Astrocyte (in vitro differentiated cells and primary cell): ENCODE results near the gene OR1I1. TPM values are rescaled to one million over a fixed set of nuclear protein-coding genes. Genes with fewer than 3 reads are reported as not detected.

Experiments
- DNase-seq: peaks from one replicate; pipeline ENCODE4 v3.0.0-alpha.2; 2010; ENCODE audit warnings: low read depth
- FAIRE-seq: peaks from 2 replicates; lab custom pipeline; 2011; peaks lifted over from hg19 to GRCh38; lab: Jason Lieb, UNC
- H2AFZ ChIP-seq: 2 replicates; pipeline ENCODE4 v1.6.0; 2012; ENCODE audit warnings: low read depth, low read length, inconsistent platforms
- H3K27ac ChIP-seq: 2 replicates; pipeline ENCODE4 v1.5.1; 2011; ENCODE audit warnings: low read depth, low read length, inconsistent platforms
- H3K27me3 ChIP-seq: 2 replicates; pipeline ENCODE4 v1.6.0; 2011; ENCODE audit warnings: low read length, inconsistent platforms; ENCODE audit not compliant: insufficient read depth
- H3K36me3 ChIP-seq: 2 replicates; pipeline ENCODE4 v1.5.1; 2011; ENCODE audit warnings: low read length, inconsistent platforms; ENCODE audit not compliant: insufficient read depth
- H3K4me1 ChIP-seq: 2 replicates; pipeline ENCODE4 v1.5.1; 2011; ENCODE audit warnings: low read length, inconsistent platforms; ENCODE audit not compliant: insufficient read depth
- H3K4me2 ChIP-seq: 2 replicates; pipeline ENCODE4 v1.6.0; 2012; ENCODE audit warnings: low read length, inconsistent platforms
- H3K4me3 ChIP-seq: 2 replicates; pipeline ENCODE4 v1.5.1; 2011; ENCODE audit warnings: low read depth, mild to moderate bottlenecking, low read length, inconsistent platforms; ENCODE audit not compliant: insufficient read depth
- H3K79me2 ChIP-seq: 2 replicates; pipeline ENCODE4 v1.6.0; 2012; ENCODE audit warnings: mild to moderate bottlenecking, low read length, inconsistent platforms; ENCODE audit not compliant: insufficient read depth
- H3K9ac ChIP-seq: 2 replicates; pipeline ENCODE4 v1.6.0; 2012; ENCODE audit warnings: mild to moderate bottlenecking, low read length, inconsistent platforms
- H3K9me3 ChIP-seq: 2 replicates; pipeline ENCODE4 v1.5.1; 2012; ENCODE audit warnings: low read depth, mild to moderate bottlenecking, low read length, inconsistent platforms; ENCODE audit not compliant: insufficient read depth
- H4K20me1 ChIP-seq: 2 replicates; pipeline ENCODE4 v1.6.0; 2012; ENCODE audit warnings: low read length, inconsistent platforms; ENCODE audit not compliant: insufficient read depth
- H3K27ac Mint-ChIP-seq: one replicate; pipeline ENCODE4 v1.8.0; 2021; ENCODE audit warnings: mild to moderate bottlenecking, mixed read lengths; ENCODE audit not compliant: unreplicated experiment
- H3K27me3 Mint-ChIP-seq: one replicate; pipeline ENCODE4 v1.8.0; 2021; ENCODE audit warnings: low read depth, mixed read lengths; ENCODE audit not compliant: unreplicated experiment
- H3K36me3 Mint-ChIP-seq: one replicate; pipeline ENCODE4 v1.8.0; 2021; ENCODE audit warnings: low read depth, mixed read lengths; ENCODE audit not compliant: unreplicated experiment
- H3K4me1 Mint-ChIP-seq: one replicate; pipeline ENCODE4 v1.8.0; 2021; ENCODE audit warnings: low read depth, mixed read lengths; ENCODE audit not compliant: unreplicated experiment
- H3K4me3 Mint-ChIP-seq: one replicate; pipeline ENCODE4 v1.8.0; 2021; ENCODE audit warnings: mild to moderate bottlenecking, moderate library complexity, mixed read lengths; ENCODE audit not compliant: unreplicated experiment
- H3K9me3 Mint-ChIP-seq: one replicate; pipeline ENCODE4 v1.8.0; 2021; ENCODE audit warnings: mild to moderate bottlenecking, mixed read lengths; ENCODE audit not compliant: unreplicated experiment
- EZH2 ChIP-seq: IDR thresholded peaks from 2 replicates; pipeline ENCODE4 v1.6.1; 2012; ENCODE audit warnings: mild to moderate bottlenecking, low read length, inconsistent platforms; ENCODE audit not compliant: insufficient read depth
- total RNA-seq: library from RNA; stranded (reverse); gene quantifications from 2 replicates; pipeline ENCODE4 v1.2.1, GENCODE V29; 2021
- TF ChIP-seq, protein P1 (sequence below): IDR thresholded peaks from 2 replicates; pipeline ENCODE4 v1.5.1; 2011; ENCODE audit warnings: low read depth, mild to moderate bottlenecking, inconsistent platforms, low read length, moderate library complexity; ENCODE audit not compliant: insufficient read depth

OR1I1 gene
- total RNA-seq, 1 donor from 2014 or later, result not detected

DNA sequence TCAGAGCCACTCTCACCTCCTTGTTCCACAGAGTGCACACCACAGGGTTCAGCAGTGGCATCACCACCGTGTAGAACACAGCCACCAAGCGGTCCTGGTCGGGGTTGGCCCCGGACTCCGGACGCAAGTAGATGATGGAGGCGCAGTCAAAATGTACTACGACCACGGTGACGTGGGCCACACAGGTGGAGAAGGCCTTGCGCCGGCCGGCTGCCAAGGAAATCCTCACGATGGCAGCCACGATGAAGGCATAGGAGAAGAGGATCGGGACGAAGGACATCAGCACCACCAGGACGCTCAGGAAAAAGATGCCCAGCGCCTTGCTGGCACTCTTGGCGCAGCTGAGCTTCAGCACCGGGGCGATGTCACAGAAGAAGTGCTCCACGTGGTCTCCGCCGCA lies 59.1 kb downstream of the OR1I1 start:
- H3K9me3 ChIP-seq, result peaks cover 4% of the 10 kb centered on the region
- FAIRE-seq (no peak), DNase-seq (no peak)
- no peaks in the 10 kb centered on the region for H3K4me1 ChIP-seq
- Mint-ChIP-seq H3K36me3 (no peaks in the 10 kb centered on the region), H3K4me3 (no peak overlapping the region), H3K4me1 (peaks cover 5% of the 10 kb centered on the region), H3K9me3 (peaks cover 18% of the 10 kb centered on the region), H3K27ac (no peak overlapping the region), H3K27me3 (no peaks in the 10 kb centered on the region)
- H3K4me2 ChIP-seq, result no peak overlapping the region
- H3K36me3 ChIP-seq, result no peaks in the 10 kb centered on the region
- H3K9ac ChIP-seq, result no peak overlapping the region
- no peak for TF ChIP-seq EZH2
- TF ChIP-seq, protein P1, sequence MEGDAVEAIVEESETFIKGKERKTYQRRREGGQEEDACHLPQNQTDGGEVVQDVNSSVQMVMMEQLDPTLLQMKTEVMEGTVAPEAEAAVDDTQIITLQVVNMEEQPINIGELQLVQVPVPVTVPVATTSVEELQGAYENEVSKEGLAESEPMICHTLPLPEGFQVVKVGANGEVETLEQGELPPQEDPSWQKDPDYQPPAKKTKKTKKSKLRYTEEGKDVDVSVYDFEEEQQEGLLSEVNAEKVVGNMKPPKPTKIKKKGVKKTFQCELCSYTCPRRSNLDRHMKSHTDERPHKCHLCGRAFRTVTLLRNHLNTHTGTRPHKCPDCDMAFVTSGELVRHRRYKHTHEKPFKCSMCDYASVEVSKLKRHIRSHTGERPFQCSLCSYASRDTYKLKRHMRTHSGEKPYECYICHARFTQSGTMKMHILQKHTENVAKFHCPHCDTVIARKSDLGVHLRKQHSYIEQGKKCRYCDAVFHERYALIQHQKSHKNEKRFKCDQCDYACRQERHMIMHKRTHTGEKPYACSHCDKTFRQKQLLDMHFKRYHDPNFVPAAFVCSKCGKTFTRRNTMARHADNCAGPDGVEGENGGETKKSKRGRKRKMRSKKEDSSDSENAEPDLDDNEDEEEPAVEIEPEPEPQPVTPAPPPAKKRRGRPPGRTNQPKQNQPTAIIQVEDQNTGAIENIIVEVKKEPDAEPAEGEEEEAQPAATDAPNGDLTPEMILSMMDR, result no peak
- no peak overlapping the region for H3K27ac ChIP-seq
- no peaks in the 10 kb centered on the region for H3K27me3 ChIP-seq
- H3K79me2 ChIP-seq, result no peaks in the 10 kb centered on the region
- H4K20me1 ChIP-seq, result no peaks in the 10 kb centered on the region
- H3K4me3 ChIP-seq, result no peak overlapping the region
- no peak overlapping the region for H2AFZ ChIP-seq

DNA sequence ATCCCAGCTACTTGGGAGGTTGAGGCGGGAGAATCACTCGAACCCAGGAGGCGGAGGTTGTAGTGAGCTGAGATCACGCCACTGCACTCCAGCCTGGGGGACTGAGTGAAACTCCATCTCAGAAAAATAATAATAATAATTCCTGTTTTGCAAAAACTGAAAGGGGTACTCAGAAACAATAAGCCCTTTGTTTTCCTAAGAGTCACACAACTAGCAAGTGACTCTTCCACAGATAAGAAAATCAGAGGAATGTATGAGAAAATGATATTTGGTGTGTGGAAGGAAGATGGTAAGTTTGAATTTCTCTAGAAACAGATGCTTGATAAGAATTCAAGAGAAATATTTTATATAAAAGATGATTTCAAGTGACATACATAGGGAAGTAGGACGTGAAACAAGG lies 60.3 kb downstream of the OR1I1 start:
- Histone ChIP-seq H3K9me3 (peaks cover 4% of the 10 kb centered on the region), H3K79me2 (no peaks in the 10 kb centered on the region), H3K27ac (no peak overlapping the region), H3K36me3 (no peaks in the 10 kb centered on the region), H2AFZ (no peak overlapping the region), H4K20me1 (no peaks in the 10 kb centered on the region), H3K27me3 (no peaks in the 10 kb centered on the region), H3K4me3 (no peak overlapping the region), H3K4me1 (no peaks in the 10 kb centered on the region), H3K4me2 (no peak overlapping the region), H3K9ac (no peak overlapping the region)
- Mint-ChIP-seq H3K36me3 (no peaks in the 10 kb centered on the region), H3K27me3 (peaks cover 2% of the 10 kb centered on the region), H3K27ac (no peak overlapping the region), H3K9me3 (peaks cover 14% of the 10 kb centered on the region), H3K4me1 (no peaks in the 10 kb centered on the region), H3K4me3 (no peak overlapping the region)
- FAIRE-seq (no peak), DNase-seq (no peak)
- TF ChIP-seq, protein P1, result no peak
- no peak for TF ChIP-seq EZH2

Other genes starting within 250 kb of the OR1I1 start
- not detected in 2 replicates for gene OR7A5, start 247.0 kb upstream of the OR1I1 start, total RNA-seq
- not detected in 2 replicates for gene OR7C1, start 247.0 kb upstream of the OR1I1 start, total RNA-seq
- not detected in 2 replicates for gene OR7A10, start 233.3 kb upstream of the OR1I1 start, total RNA-seq
- gene OR7A17, start 196.1 kb upstream of the OR1I1 start, total RNA-seq, result not detected in 2 replicates
- not detected in 2 replicates for gene OR7C2, start 140.7 kb upstream of the OR1I1 start, total RNA-seq
- 0.29 and 1.6 TPM in 2 replicates for gene SLC1A6, start 102.3 kb upstream of the OR1I1 start, total RNA-seq
- gene CASP14, start 32.7 kb upstream of the OR1I1 start, total RNA-seq, result not detected in 2 replicates
- gene SYDE1, start 25.2 kb downstream of the OR1I1 start, total RNA-seq, result 40.6 and 46.6 TPM in 2 replicates
- gene NOTCH3, start 118.8 kb downstream of the OR1I1 start, total RNA-seq, result 162 and 219 TPM in 2 replicates
- gene EPHX3, start 150.2 kb downstream of the OR1I1 start, total RNA-seq, result 0.54 and 0.87 TPM in 2 replicates